A549 (cell line): ENCODE measurements around the gene PPP6R1. TPM values are rescaled to one million over a fixed set of nuclear protein-coding genes. Genes with fewer than 3 reads are reported as not detected.

Source experiments
- ATAC-seq, 2 experiments: fragments of 200-7000 bp in 1 of 2; fragments of >200 bp in 1 of 2; cut with Nextera tagmentation in 1 of 2; cut with Tn5 transposase in 1 of 2; 3 replicates each; pipeline versions ENCODE4 v1.8.0 to v1.9.1; 2018 to 2020; ENCODE audit warnings: mild to moderate bottlenecking in 1 of 2, moderate library complexity in 1 of 2
- CTCF ChIA-PET: fragments of 300-600 bp; sonication (Branson Sonifier 250); formaldehyde crosslinking; extraction: SDS; loops from one replicate; lab custom pipeline; 2021; ENCODE audit warnings: antibody characterized with exemption, inconsistent platforms; lab: Yijun Ruan, JAX
- POLR2A ChIA-PET: fragments of 350-600 bp; formaldehyde crosslinking; extraction: SDS; loops from one replicate; lab custom pipeline; 2021; ENCODE audit warnings: antibody characterized with exemption, inconsistent platforms; lab: Yijun Ruan, JAX
- DNase-seq, 2 experiments: peaks; one replicate each; pipeline versions ENCODE4 v3.0.0 to v3.0.0-alpha.2; 2011 to 2016; ENCODE audit warnings: low read depth in 1 of 2, low spot score in 1 of 2
- FAIRE-seq: peaks from 2 replicates; lab custom pipeline; 2011; peaks lifted over from hg19 to GRCh38; lab: Jason Lieb, UNC
- H3K27ac ChIP-seq, 2 experiments: fragments of >200 bp; sonication (Bioruptor Twin); formaldehyde crosslinking; 3 replicates each; pipeline ENCODE4 v1.5.1; 2016 to 2017
- H3K4me1 ChIP-seq: fragments of >200 bp; sonication (Bioruptor Twin); formaldehyde crosslinking; 3 replicates; pipeline ENCODE4 v1.6.1; 2016
- H3K4me2 ChIP-seq: fragments of >200 bp; sonication (Bioruptor Twin); formaldehyde crosslinking; 3 replicates; pipeline ENCODE4 v1.6.1; 2016
- H3K4me3 ChIP-seq: fragments of >200 bp; sonication (Bioruptor Twin); formaldehyde crosslinking; 3 replicates; pipeline ENCODE4 v1.5.1; 2016
- H3K9me3 ChIP-seq: fragments of >200 bp; sonication (Bioruptor Twin); formaldehyde crosslinking; 3 replicates; pipeline ENCODE4 v1.6.1; 2016
- ATOH8 ChIP-seq: fragments of 250-450 bp; sonication (Bioruptor Pico); IDR thresholded peaks from 2 replicates; pipeline ENCODE4 v1.5.0; 2020; ENCODE audit warnings: low read depth, mild to moderate bottlenecking, moderate library complexity
- BCL3 ChIP-seq: fragments of >200 bp; sonication (Bioruptor Twin); formaldehyde crosslinking; IDR thresholded peaks from 3 replicates; pipeline ENCODE4 v1.6.1; 2016
- CBX8 ChIP-seq: fragments of 200-600 bp; sonication (generic); IDR thresholded peaks from 2 replicates; pipeline ENCODE4 v1.6.1; 2016
- CHD4 ChIP-seq: fragments of 200-600 bp; sonication (generic); IDR thresholded peaks from 2 replicates; pipeline ENCODE4 v1.6.1; 2016; ENCODE audit warnings: antibody characterized with exemption, mild to moderate bottlenecking, borderline replicate concordance
- EHMT2 ChIP-seq: fragments of 200-600 bp; sonication (generic); IDR thresholded peaks from 2 replicates; pipeline ENCODE4 v1.6.1; 2016; ENCODE audit warnings: antibody characterized with exemption, low read depth, mild to moderate bottlenecking, moderate library complexity
- ELK1 ChIP-seq: fragments of 150-350 bp; IDR thresholded peaks from 2 replicates; pipeline ENCODE4 v1.6.1; 2014; ENCODE audit warnings: low read depth, mild to moderate bottlenecking, low read length
- EP300 ChIP-seq, 2 experiments: fragments of >200 bp; sonication (Bioruptor Twin); formaldehyde crosslinking; IDR thresholded peaks; 2 replicates in 1 of 2; 3 replicates in 1 of 2; pipeline ENCODE4 v1.6.1; 2016 to 2017
- ESRRA ChIP-seq: fragments of 150-350 bp; IDR thresholded peaks from 2 replicates; pipeline ENCODE4 v1.6.1; 2014; ENCODE audit warnings: mild to moderate bottlenecking, low read length, borderline replicate concordance
- FOSB ChIP-seq: fragments of 250-450 bp; sonication (Bioruptor Pico); IDR thresholded peaks from 2 replicates; pipeline ENCODE4 v1.5.0; 2020; ENCODE audit warnings: mild to moderate bottlenecking, moderate library complexity
- FOXS1 ChIP-seq: fragments of 250-450 bp; sonication (Bioruptor Pico); IDR thresholded peaks from 2 replicates; pipeline ENCODE4 v1.5.0; 2020; ENCODE audit warnings: mild to moderate bottlenecking, moderate library complexity
- HOXA7 ChIP-seq: fragments of 250-450 bp; sonication (Bioruptor Pico); IDR thresholded peaks from 2 replicates; pipeline ENCODE4 v1.5.0; 2020; ENCODE audit warnings: mild to moderate bottlenecking, moderate library complexity
- MAZ ChIP-seq: fragments of 150-350 bp; IDR thresholded peaks from 2 replicates; pipeline ENCODE4 v1.6.1; 2014; ENCODE audit warnings: antibody characterized with exemption, low read depth, low read length, borderline replicate concordance
- MYC ChIP-seq: IDR thresholded peaks from 2 replicates; pipeline ENCODE4 v1.6.1; 2012; ENCODE audit warnings: mild to moderate bottlenecking, inconsistent platforms, low read length, improper control_type of control experiment, borderline replicate concordance
- NFE2L2 ChIP-seq: fragments of 150-350 bp; conservative IDR thresholded peaks from 2 replicates; pipeline ENCODE4 v1.6.1; 2014; ENCODE audit warnings: low read length
- NPAS2 ChIP-seq: fragments of 250-450 bp; sonication (Bioruptor Pico); IDR thresholded peaks from 2 replicates; pipeline ENCODE4 v1.8.0; 2022; ENCODE audit warnings: mild to moderate bottlenecking, moderate library complexity, borderline replicate concordance
- PBX3 ChIP-seq: IDR thresholded peaks from 2 replicates; pipeline ENCODE4 v1.6.1; 2012
- RARB ChIP-seq: fragments of 250-450 bp; sonication (Bioruptor Pico); IDR thresholded peaks from 2 replicates; pipeline ENCODE4 v1.8.0; 2021; ENCODE audit warnings: mild to moderate bottlenecking, moderate library complexity
- RFX5 ChIP-seq: fragments of 450-650 bp; IDR thresholded peaks from 2 replicates; pipeline ENCODE4 v1.7.1; 2014; ENCODE audit warnings: antibody characterized with exemption, mild to moderate bottlenecking, moderate library complexity
- SMC3 ChIP-seq: fragments of >200 bp; sonication (Bioruptor Twin); formaldehyde crosslinking; IDR thresholded peaks from 3 replicates; pipeline ENCODE4 v1.6.1; 2018; ENCODE audit warnings: inconsistent platforms
- TP53 ChIP-seq: fragments of 250-450 bp; sonication (Bioruptor Pico); IDR thresholded peaks from 2 replicates; pipeline ENCODE4 v1.5.0; 2021; ENCODE audit warnings: mild to moderate bottlenecking, moderate library complexity
- ZC3H11A ChIP-seq: fragments of 450-650 bp; IDR thresholded peaks from 2 replicates; pipeline ENCODE4 v1.6.1; 2014; ENCODE audit warnings: antibody characterized with exemption, mild to moderate bottlenecking
- ZFP36 ChIP-seq: fragments of 450-650 bp; IDR thresholded peaks from 2 replicates; pipeline ENCODE4 v1.6.1; 2014; ENCODE audit warnings: borderline replicate concordance; ENCODE audit not compliant: partially characterized antibody
- ZSCAN20 ChIP-seq: fragments of 250-450 bp; sonication (Bioruptor Pico); IDR thresholded peaks from 2 replicates; pipeline ENCODE4 v1.8.0; 2022; ENCODE audit warnings: mild to moderate bottlenecking, moderate library complexity
- WGBS: methylation state at CpG from one replicate; pipeline ENCODE4 v1.1.6; 2017; ENCODE audit errors: missing lambda C conversion rate; 5-methylcytosine and 5-hydroxymethylcytosine counted together
- polyA plus RNA-seq, 4 experiments: library from polyadenylated mRNA; depleted of rRNA in 3 of 4; stranded (reverse); fragments of >200 nt; fragmentation: RNase III in 1 of 4; extraction: RNeasy Plus Mini Kit Qiagen cat#74134 plus additional on column Dnase treatment in 1 of 4; gene quantifications; 2 replicates in 3 of 4; 3 replicates in 1 of 4; pipeline ENCODE4 v1.2.3, GENCODE V29; 2011 to 2017
- TF ChIP-seq, protein P1 (sequence below): IDR thresholded peaks from 2 replicates; pipeline ENCODE4 v1.6.1; 2012; ENCODE audit warnings: low read depth, borderline replicate concordance

PPP6R1 gene
- polyA plus RNA-seq, 2 of the 4 experiments (the other 2 are of a cell fraction): 42.9 to 78.0 TPM

DNA sequence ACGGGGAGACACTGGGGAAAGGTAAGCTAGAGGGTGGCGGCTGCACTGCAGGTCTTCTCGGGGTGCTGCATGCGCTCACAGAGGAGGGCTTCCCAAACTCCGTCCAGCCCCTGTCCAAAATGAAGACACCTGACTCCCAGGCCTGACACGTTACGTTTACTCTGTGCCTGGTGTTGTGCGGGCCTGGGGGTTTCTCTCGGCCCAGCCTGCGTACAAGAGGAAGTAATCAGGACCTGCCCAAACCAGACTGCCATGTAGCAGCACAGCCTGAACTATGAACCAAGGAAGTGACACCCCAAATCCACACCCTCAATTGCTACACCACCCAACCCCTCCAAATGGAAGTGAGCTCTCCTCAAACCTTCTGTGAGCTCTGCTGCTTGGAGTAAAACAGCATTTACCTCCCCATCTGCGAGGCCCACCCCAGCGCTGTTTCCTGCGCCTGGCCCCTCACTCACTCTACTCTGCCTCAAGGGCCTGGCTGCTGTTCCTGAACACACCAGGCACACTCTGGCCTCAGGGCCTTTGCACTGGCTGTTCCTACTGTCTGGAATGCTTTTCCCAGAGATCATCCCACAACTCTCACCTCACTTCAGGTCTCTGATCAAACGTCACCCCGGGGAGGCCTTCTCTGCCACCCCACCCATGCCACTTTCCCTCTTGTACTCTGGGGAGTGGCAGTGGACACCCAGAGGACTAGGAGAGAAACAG, 18.1 kb upstream of the PPP6R1 start:
- H3K9me3 ChIP-seq: no peaks in the 10 kb centered on the region
- DNase-seq (no peak), ATAC-seq (no peak), FAIRE-seq (no peak)
- ChIA-PET POLR2A (no interaction called here), CTCF (interaction anchor here (1.1 to 7.9 kb wide), 9 partner anchors 8 to 135 kb away, joined by 3 to 44 read pairs (median 4); partner anchors contain the start of genes KMT5C and PPP6R1)
- no peak overlapping the region for H3K27ac ChIP-seq
- TF ChIP-seq RARB (CRISPR knock-in tag): no peak
- TF ChIP-seq ZSCAN20 (CRISPR knock-in tag): no peak
- no peak for TF ChIP-seq CHD4
- TF ChIP-seq ESRRA: no peak
- no peak for TF ChIP-seq MAZ
- TF ChIP-seq RFX5: no peak
- no peak for TF ChIP-seq EP300 (IDR thresholded peaks at IDR 0.05)
- no peak for TF ChIP-seq SMC3
- no peak for TF ChIP-seq EHMT2
- TF ChIP-seq, protein P1, sequence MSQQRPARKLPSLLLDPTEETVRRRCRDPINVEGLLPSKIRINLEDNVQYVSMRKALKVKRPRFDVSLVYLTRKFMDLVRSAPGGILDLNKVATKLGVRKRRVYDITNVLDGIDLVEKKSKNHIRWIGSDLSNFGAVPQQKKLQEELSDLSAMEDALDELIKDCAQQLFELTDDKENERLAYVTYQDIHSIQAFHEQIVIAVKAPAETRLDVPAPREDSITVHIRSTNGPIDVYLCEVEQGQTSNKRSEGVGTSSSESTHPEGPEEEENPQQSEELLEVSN: no peak
- no peak for TF ChIP-seq FOSB
- TF ChIP-seq PBX3: no peak
- no peak for TF ChIP-seq ELK1
- 91% methylated on average over 15 of the region's 15 CpGs for WGBS
- H3K4me2 ChIP-seq: no peak overlapping the region
- H3K4me1 ChIP-seq: peaks cover 21% of the 10 kb centered on the region
- no peak overlapping the region for H3K4me3 ChIP-seq

DNA sequence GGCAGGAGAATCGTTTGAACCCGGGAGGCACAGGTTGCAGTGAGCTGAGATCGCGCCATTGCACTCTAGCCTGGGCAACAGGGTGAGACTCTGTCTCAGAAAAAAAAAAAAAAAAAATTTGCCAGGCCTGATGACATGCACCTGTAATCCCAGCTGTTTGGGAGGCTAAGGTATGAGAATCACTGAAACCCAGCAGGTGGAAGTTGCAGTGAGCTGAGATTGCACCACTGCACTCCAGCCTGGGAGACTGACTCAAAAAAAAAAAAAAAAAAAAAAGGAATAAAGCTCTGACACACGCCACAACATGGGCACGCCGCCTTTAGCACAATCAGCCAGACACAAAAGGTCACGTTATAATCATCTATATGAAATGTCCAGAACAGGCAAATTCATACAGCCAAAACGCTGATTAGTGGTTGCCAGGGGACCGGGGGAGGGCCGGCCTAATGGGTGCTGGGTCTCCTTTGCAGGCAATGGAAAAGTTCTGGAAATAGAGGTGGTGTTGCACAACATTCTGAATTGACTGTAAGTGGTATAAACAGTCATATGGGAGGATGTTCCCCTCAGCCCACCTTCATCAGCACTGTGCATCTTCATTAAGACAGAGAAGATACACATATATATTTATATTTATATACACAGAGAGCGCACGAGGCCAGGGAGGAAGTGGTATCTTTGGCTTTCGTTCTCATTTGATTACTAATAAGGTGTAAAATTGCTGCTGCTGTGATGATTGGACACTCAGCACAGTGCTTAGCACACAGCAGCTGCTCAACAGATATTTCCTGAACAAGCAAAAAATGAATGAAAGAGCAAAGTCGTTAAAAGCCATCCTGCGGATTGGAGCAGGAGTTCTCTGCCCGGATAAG, 17.3 kb upstream of the PPP6R1 start:
- POLR2A ChIA-PET: interaction anchor here (0.7 kb wide), 1 partner anchor 12 kb away, joined by 3 read pairs; no protein-coding TSS in a partner anchor
- ATAC-seq: no peak

More for the DNA sequence above, 17.3 kb upstream of the PPP6R1 start:
- no peak for DNase-seq
- CTCF ChIA-PET: interaction anchor here (0.8 to 7.9 kb wide), 6 partner anchors 15 to 141 kb away, joined by 3 to 44 read pairs (median 4); partner anchors contain the start of gene PPP6R1
- Histone ChIP-seq H3K4me1 (peaks cover 18% of the 10 kb centered on the region), H3K4me3 (no peak overlapping the region), H3K9me3 (no peaks in the 10 kb centered on the region), H3K27ac (no peak overlapping the region), H3K4me2 (no peak overlapping the region)
- TF ChIP-seq TP53 (CRISPR knock-in tag) (no peak), NFE2L2 (no peak), ZFP36 (no peak), CBX8 (no peak), FOXS1 (CRISPR knock-in tag) (no peak), ZC3H11A (no peak), BCL3 (no peak), ESRRA (no peak), SMC3 (no peak), EHMT2 (no peak), MYC (no peak), HOXA7 (CRISPR knock-in tag) (no peak), RFX5 (no peak), ATOH8 (CRISPR knock-in tag) (no peak), PBX3 (no peak), NPAS2 (no peak), RARB (CRISPR knock-in tag) (no peak)
- FAIRE-seq: no peak
- WGBS: 90% methylated on average over 17 of the region's 17 CpGs
